Chondrocyte (in vitro differentiated cells): Measurements from ENCODE around the gene SLAIN2. TPM values are rescaled to one million over a fixed set of nuclear protein-coding genes. Genes with fewer than 3 reads are reported as not detected.
"Not testable (repeated sequence)": the region's sequence is repeated elsewhere in the genome, so short reads cannot be mapped to it uniquely, and the experiment has no call there.

Source experiments
- DNase-seq: peaks from one replicate; pipeline ENCODE4 v3.0.0; 2021; ENCODE audit warnings: mixed read lengths, low spot score
- H3K27ac Mint-ChIP-seq: one replicate; pipeline ENCODE4 v1.8.0; 2021; ENCODE audit warnings: mild to moderate bottlenecking, moderate library complexity, mixed read lengths; ENCODE audit not compliant: unreplicated experiment
- H3K27me3 Mint-ChIP-seq: 2 replicates; pipeline ENCODE4 v1.8.0; 2021; ENCODE audit warnings: low read depth, mixed read lengths
- H3K36me3 Mint-ChIP-seq: 2 replicates; pipeline ENCODE4 v1.8.0; 2021; ENCODE audit warnings: low read depth, mixed read lengths
- H3K4me1 Mint-ChIP-seq: 2 replicates; pipeline ENCODE4 v1.8.0; 2021; ENCODE audit warnings: low read depth, mild to moderate bottlenecking, mixed read lengths
- H3K4me3 Mint-ChIP-seq: one replicate; pipeline ENCODE4 v1.8.0; 2021; ENCODE audit warnings: mild to moderate bottlenecking, moderate library complexity, mixed read lengths; ENCODE audit not compliant: unreplicated experiment
- H3K9me3 Mint-ChIP-seq: 2 replicates; pipeline ENCODE4 v1.8.0; 2021; ENCODE audit warnings: low read depth, mixed read lengths
- total RNA-seq: library from RNA; stranded (reverse); gene quantifications from 3 replicates; pipeline ENCODE4 v1.2.1, GENCODE V29; 2021
- TF ChIP-seq, protein P1 (sequence below): fragments of 200-600 bp; sonication (generic); IDR thresholded peaks from 2 replicates; pipeline ENCODE4 v1.5.0; 2021; ENCODE audit warnings: antibody characterized with exemption, mild to moderate bottlenecking, moderate library complexity

SLAIN2 gene
- total RNA-seq, 1 donor from 2014 or later = 84.2 TPM

DNA sequence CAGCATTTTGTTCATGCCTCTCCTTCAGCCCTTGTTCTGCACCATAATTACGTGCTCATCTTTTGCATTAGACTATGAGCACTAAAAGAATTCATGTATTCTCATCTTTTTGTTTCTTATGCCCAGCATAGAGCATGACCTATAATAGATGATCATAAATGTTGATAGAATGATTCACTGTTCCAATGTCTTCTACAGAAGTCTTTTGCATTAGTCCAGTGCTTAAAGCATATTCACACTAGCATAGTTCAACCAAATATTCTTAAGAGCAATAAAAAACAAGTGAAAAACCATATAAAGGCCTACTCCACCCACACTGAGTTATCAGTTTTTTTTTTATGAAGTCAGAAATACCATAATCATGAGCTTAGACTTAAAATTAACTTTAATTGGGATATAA, 105.3 kb downstream of the SLAIN2 start:
- H3K27ac Mint-ChIP-seq = no peak overlapping the region
- TF ChIP-seq, protein P1, sequence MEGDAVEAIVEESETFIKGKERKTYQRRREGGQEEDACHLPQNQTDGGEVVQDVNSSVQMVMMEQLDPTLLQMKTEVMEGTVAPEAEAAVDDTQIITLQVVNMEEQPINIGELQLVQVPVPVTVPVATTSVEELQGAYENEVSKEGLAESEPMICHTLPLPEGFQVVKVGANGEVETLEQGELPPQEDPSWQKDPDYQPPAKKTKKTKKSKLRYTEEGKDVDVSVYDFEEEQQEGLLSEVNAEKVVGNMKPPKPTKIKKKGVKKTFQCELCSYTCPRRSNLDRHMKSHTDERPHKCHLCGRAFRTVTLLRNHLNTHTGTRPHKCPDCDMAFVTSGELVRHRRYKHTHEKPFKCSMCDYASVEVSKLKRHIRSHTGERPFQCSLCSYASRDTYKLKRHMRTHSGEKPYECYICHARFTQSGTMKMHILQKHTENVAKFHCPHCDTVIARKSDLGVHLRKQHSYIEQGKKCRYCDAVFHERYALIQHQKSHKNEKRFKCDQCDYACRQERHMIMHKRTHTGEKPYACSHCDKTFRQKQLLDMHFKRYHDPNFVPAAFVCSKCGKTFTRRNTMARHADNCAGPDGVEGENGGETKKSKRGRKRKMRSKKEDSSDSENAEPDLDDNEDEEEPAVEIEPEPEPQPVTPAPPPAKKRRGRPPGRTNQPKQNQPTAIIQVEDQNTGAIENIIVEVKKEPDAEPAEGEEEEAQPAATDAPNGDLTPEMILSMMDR = no peak
- H3K36me3 Mint-ChIP-seq = no peaks in the 10 kb centered on the region
- no peak overlapping the region for H3K4me3 Mint-ChIP-seq
- DNase-seq = no peak
- H3K9me3 Mint-ChIP-seq = no peaks in the 10 kb centered on the region
- peaks cover 3% of the 10 kb centered on the region for H3K27me3 Mint-ChIP-seq
- peaks cover 7% of the 10 kb centered on the region for H3K4me1 Mint-ChIP-seq

DNA sequence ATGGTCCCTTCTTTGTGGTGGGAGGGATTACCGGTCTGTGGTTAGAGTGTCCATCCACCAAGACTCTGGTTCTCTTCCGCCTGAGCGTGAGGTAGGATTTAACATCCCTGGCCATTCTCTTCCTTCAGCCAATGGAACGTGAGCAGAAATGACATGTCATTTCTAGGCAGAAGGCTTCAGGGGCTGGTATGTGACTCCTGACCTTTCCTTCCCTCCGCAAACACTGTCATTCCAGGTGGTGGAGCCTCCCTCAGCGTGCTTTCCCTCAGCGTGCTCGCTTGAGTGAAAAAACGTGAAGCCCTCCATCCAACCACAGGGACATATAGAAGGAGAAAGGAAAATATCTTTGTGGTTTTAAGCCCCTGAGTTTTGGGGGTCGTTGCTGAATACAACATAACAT, 107.8 kb downstream of the SLAIN2 start:
- peaks cover 7% of the 10 kb centered on the region for H3K4me1 Mint-ChIP-seq
- TF ChIP-seq, protein P1 = no peak
- no peak for DNase-seq
- H3K36me3 Mint-ChIP-seq = no peaks in the 10 kb centered on the region
- H3K27ac Mint-ChIP-seq = no peak overlapping the region
- no peak overlapping the region for H3K4me3 Mint-ChIP-seq
- peaks cover 3% of the 10 kb centered on the region for H3K27me3 Mint-ChIP-seq
- H3K9me3 Mint-ChIP-seq = no peaks in the 10 kb centered on the region

DNA sequence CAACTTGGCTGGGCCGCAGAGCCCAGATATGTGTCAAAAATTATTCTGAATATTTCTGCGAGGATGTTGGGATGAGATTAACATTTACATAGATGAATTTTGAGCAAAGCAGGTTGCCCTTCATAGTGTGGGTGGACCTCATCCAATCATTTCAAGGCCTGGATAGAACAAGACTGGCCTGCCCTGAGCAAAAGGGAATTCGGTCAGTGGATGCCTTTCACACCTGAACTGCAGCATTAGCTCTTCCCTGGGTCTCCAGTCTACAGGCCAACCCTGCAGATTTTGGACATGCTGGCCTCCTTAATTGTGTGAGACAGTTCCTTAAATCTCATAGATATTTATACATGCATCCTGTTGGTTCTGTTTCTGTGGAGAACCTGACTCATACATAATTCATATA, 109.4 kb downstream of the SLAIN2 start:
- Mint-ChIP-seq H3K36me3 (no peaks in the 10 kb centered on the region), H3K9me3 (no peaks in the 10 kb centered on the region), H3K27ac (no peak overlapping the region)

DNA sequence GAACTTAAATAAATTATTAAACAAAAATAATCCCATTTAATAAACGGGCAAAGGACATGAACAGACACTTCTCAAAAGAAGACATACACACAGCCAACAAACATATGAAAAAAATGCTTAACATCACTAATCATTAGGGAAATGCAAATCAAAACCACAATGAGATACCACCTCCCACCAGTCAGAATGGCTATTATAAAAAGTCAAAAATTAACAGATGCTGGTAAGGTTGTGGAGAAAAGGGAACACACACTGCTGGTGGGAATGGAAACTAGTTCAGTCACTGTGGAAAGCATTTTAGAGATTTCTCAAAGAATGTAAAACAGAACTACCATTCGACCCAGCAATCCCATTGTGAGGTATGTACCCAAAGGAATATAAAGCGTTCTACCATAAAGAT, 110.3 kb downstream of the SLAIN2 start:
- not testable (repeated sequence) for H3K36me3 Mint-ChIP-seq, H3K4me1 Mint-ChIP-seq, H3K27me3 Mint-ChIP-seq, H3K9me3 Mint-ChIP-seq, H3K27ac Mint-ChIP-seq, DNase-seq, H3K4me3 Mint-ChIP-seq

More for the DNA sequence above, 109.4 kb downstream of the SLAIN2 start:
- no peak for DNase-seq
- peaks cover 7% of the 10 kb centered on the region for H3K4me1 Mint-ChIP-seq
- H3K4me3 Mint-ChIP-seq = no peak overlapping the region
- TF ChIP-seq, protein P1 = no peak
- H3K27me3 Mint-ChIP-seq = peaks cover 4% of the 10 kb centered on the region

DNA sequence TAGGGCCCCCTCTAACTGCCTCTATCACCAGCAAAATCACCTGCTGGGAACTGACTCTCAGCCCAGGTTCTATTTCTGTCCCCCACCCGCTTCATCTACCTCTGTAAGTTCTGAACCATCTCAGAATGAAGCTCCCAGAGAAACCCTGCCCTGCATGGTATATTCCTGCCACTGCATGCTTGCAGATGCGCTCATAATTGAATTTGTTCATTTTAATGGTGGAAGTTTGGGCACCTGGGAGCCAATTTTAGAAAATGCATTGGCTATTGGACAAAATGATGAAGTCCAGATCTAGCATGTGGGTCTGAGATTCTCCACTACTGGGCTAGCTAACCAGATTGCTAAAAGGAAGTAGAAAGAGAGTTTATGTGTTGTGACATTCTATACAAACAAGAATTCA, 113.3 kb downstream of the SLAIN2 start:
- TF ChIP-seq, protein P1 = no peak
- no peaks in the 10 kb centered on the region for H3K36me3 Mint-ChIP-seq
- no peak for DNase-seq
- peaks cover 8% of the 10 kb centered on the region for H3K27me3 Mint-ChIP-seq
- H3K4me1 Mint-ChIP-seq = peaks cover 7% of the 10 kb centered on the region
- H3K9me3 Mint-ChIP-seq = peaks cover 6% of the 10 kb centered on the region
- no peak overlapping the region for H3K4me3 Mint-ChIP-seq
- no peak overlapping the region for H3K27ac Mint-ChIP-seq

DNA sequence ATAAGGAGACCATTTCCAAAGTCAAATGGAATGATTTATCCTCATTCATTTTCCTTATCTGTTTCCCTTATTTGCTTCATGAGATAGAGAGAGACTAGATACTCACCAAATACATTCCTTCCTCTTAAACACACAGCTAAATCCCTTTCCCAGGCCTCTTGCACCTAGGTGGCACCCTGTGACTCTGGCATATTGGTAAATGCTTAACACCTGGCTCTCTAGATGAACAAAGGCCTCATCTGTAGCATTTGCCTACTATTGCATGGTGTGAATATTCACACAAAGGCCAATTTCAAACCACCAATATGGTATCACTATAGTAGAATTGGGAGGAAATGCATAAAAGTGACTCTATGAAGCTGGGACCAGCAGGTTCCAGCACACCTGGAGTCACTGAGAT, 119.7 kb downstream of the SLAIN2 start:
- Mint-ChIP-seq H3K36me3 (no peaks in the 10 kb centered on the region), H3K4me1 (no peaks in the 10 kb centered on the region), H3K9me3 (peaks cover 13% of the 10 kb centered on the region), H3K27ac (no peak overlapping the region), H3K27me3 (peaks cover 9% of the 10 kb centered on the region), H3K4me3 (no peak overlapping the region)
- no peak for DNase-seq
- TF ChIP-seq, protein P1 = no peak
